ENCODE results near the gene GAS2.

- TF ChIP-seq CTCF (IDR thresholded peaks at IDR 0.05) (no peak), ZFX (IDR thresholded peaks at IDR 0.05; ENCODE audit: borderline replicate concordance) (no peak)
Measured at GRCh38 chr11:22798901-22799300, 132.5 kb downstream of the GAS2 start.
